Endothelial cell of umbilical vein (primary cell): ENCODE measurements around the gene TUFT1. TPM values are rescaled to one million over a fixed set of nuclear protein-coding genes. Genes with fewer than 3 reads are reported as not detected.

ENCODE experiments used
- BruUV-seq: library from RNA; stranded (reverse); fragments of 400-500 nt; replicated peaks from 2 replicates; lab custom pipeline; 2021; lab: Mats Ljungman, UMichigan
- CTCF ChIA-PET: fragments of 300-600, 350-600 bp; sonication (Branson Sonifier 250); formaldehyde crosslinking; loops from one replicate; lab custom pipeline; 2021; ENCODE audit warnings: antibody characterized with exemption, inconsistent platforms; lab: Charles Lee
- POLR2A ChIA-PET: fragments of 300-600, 350-600 bp; sonication (Branson Sonifier 250); formaldehyde crosslinking; loops from one replicate; lab custom pipeline; 2021; ENCODE audit warnings: antibody characterized with exemption, inconsistent platforms; lab: Charles Lee
- DNase-seq: peaks from one replicate; pipeline ENCODE4 v3.0.0-alpha.2; 2011; ENCODE audit warnings: low read depth, low spot score
- FAIRE-seq: peaks from 2 replicates; lab custom pipeline; 2011; peaks lifted over from hg19 to GRCh38; lab: Jason Lieb, UNC
- H2AFZ ChIP-seq: 2 replicates; pipeline ENCODE4 v1.6.0; 2012; ENCODE audit warnings: low read depth, low read length, control low read depth, inconsistent platforms
- H3K27ac ChIP-seq: 2 replicates; pipeline ENCODE4 v1.5.1; 2011; ENCODE audit warnings: low read depth, mild to moderate bottlenecking, control low read depth, low read length, moderate library complexity; ENCODE audit not compliant: insufficient read depth
- H3K27me3 ChIP-seq, 2 experiments: 2 replicates each; pipeline versions ENCODE4 v1.6.0 to v1.6.1; 2011; ENCODE audit warnings: low read length in 2 of 2, mixed read lengths in 1 of 2; ENCODE audit not compliant: control insufficient read depth in 2 of 2, insufficient read depth in 2 of 2
- H3K36me3 ChIP-seq, 2 experiments: 2 replicates in 1 of 2; 3 replicates in 1 of 2; pipeline ENCODE4 v1.5.1; 2011; ENCODE audit warnings: low read length in 2 of 2, mild to moderate bottlenecking in 1 of 2, moderate library complexity in 1 of 2; ENCODE audit not compliant: control insufficient read depth in 2 of 2, insufficient read depth in 2 of 2; ENCODE audit errors: extremely low read depth in 1 of 2
- H3K4me1 ChIP-seq: 3 replicates; pipeline ENCODE4 v1.5.1; 2011; ENCODE audit warnings: mild to moderate bottlenecking, low read length; ENCODE audit not compliant: control insufficient read depth, insufficient read depth; ENCODE audit errors: extremely low read depth
- H3K4me2 ChIP-seq: 2 replicates; pipeline ENCODE4 v1.6.1; 2011; ENCODE audit warnings: low read length, control low read depth, mixed read lengths; ENCODE audit not compliant: insufficient read depth
- H3K4me3 ChIP-seq, 3 experiments: fragments of 200-600 bp in 1 of 3; sonication (generic), shearing (Covaris generic) in 1 of 3; replicated peaks in 1 of 3; 2 replicates each; pipeline ENCODE4 v1.5.1; 2011 to 2016; ENCODE audit warnings: control low read depth in 3 of 3, low read length in 3 of 3, mild to moderate bottlenecking in 2 of 3, inconsistent platforms in 1 of 3, low read depth in 1 of 3, moderate library complexity in 1 of 3; ENCODE audit not compliant: insufficient read depth in 1 of 3
- H3K79me2 ChIP-seq: 2 replicates; pipeline ENCODE4 v1.6.0; 2012; ENCODE audit warnings: low read length, inconsistent platforms; ENCODE audit not compliant: control insufficient read depth, insufficient read depth
- H3K9ac ChIP-seq: replicated peaks from 2 replicates; pipeline ENCODE3; 2011; ENCODE audit warnings: low read length, control low read depth; ENCODE audit not compliant: insufficient read depth; ENCODE audit errors: extremely low read depth
- H3K9me1 ChIP-seq: replicated peaks from 3 replicates; pipeline ENCODE4 v1.6.0; 2011; ENCODE audit warnings: mild to moderate bottlenecking, low read length; ENCODE audit not compliant: control insufficient read depth, insufficient read depth; ENCODE audit errors: extremely low read depth
- H3K9me3 ChIP-seq: replicated peaks from 2 replicates; pipeline ENCODE4 v1.5.1; 2012; ENCODE audit warnings: low read length, inconsistent platforms; ENCODE audit not compliant: control insufficient read depth, insufficient read depth
- H4K20me1 ChIP-seq: replicated peaks from 2 replicates; pipeline ENCODE3; 2011; ENCODE audit warnings: mild to moderate bottlenecking, low read length; ENCODE audit not compliant: control insufficient read depth, insufficient read depth; ENCODE audit errors: extremely low read depth
- CTCF ChIP-seq, 2 donors: IDR thresholded peaks; 1 replicate in 1 of 2; 2 replicates in 1 of 2; pipeline ENCODE4 v1.5.1; 2011; ENCODE audit warnings: low read length in 2 of 2, mild to moderate bottlenecking in 2 of 2, moderate library complexity in 2 of 2, control low read depth in 1 of 2, inconsistent platforms in 1 of 2, low read depth in 1 of 2; ENCODE audit not compliant: insufficient read depth in 1 of 2; ENCODE audit errors: extremely low read depth in 1 of 2
- EZH2 ChIP-seq: IDR thresholded peaks from 2 replicates; pipeline ENCODE4 v1.6.1; 2012; ENCODE audit warnings: borderline replicate concordance, low read depth, mild to moderate bottlenecking, moderate library complexity, low read length, inconsistent platforms; ENCODE audit not compliant: severe bottlenecking
- FOS ChIP-seq: IDR thresholded peaks from 2 replicates; pipeline ENCODE4 v1.6.1; 2011; ENCODE audit warnings: mild to moderate bottlenecking, low read length, moderate library complexity, borderline replicate concordance; ENCODE audit not compliant: insufficient read depth
- GATA2 ChIP-seq: IDR thresholded peaks from 2 replicates; pipeline ENCODE4 v1.7.0; 2011; ENCODE audit warnings: low read depth, mild to moderate bottlenecking, moderate library complexity, mixed read lengths, low read length; ENCODE audit not compliant: insufficient read length, insufficient read depth
- JUN ChIP-seq: IDR thresholded peaks from 2 replicates; pipeline ENCODE4 v1.6.1; 2011; ENCODE audit warnings: borderline replicate concordance, low read depth; ENCODE audit not compliant: insufficient read length, insufficient read depth
- MAX ChIP-seq: IDR thresholded peaks from 2 replicates; pipeline ENCODE4 v1.6.1; 2011; ENCODE audit not compliant: insufficient read depth, insufficient read length
- MYC ChIP-seq: IDR thresholded peaks from one replicate; pipeline ENCODE4 v1.6.1; 2011; ENCODE audit warnings: mild to moderate bottlenecking, low read depth, low read length
- POLR2A ChIP-seq: IDR thresholded peaks from 2 replicates; pipeline ENCODE4 v1.6.1; 2012; ENCODE audit warnings: low read depth, mild to moderate bottlenecking, control low read depth, low read length
- POLR2AphosphoS5 ChIP-seq: IDR thresholded peaks from 2 replicates; pipeline ENCODE4 v1.6.1; 2012; ENCODE audit warnings: low read depth, mild to moderate bottlenecking, control low read depth, low read length, moderate library complexity; ENCODE audit not compliant: insufficient read depth
- dilution Hi-C: fragments of 300-500 bp; cut with MboI; formaldehyde crosslinking; loops from one replicate; pipeline ENCODE4 v1.15.0; 2019; ENCODE audit warnings: low sequenced_read_pairs; ENCODE audit not compliant: extremely low pct_ligation_motif_present
- intact Hi-C: fragments of 100-400 bp; cut with micrococcal nuclease; formaldehyde crosslinking; loops from one replicate; pipeline ENCODE4 v1.10.0; 2022
- polyA plus RNA-seq, 4 experiments: library from polyadenylated mRNA; depleted of rRNA in 3 of 4; stranded (reverse) in 3 of 4; unstranded in 1 of 4; fragments of >200 nt; gene quantifications; 2 replicates each; pipeline versions ENCODE4 v1.2.1 to v1.2.3, GENCODE V29; 2011 to 2012; ENCODE audit warnings: missing spikeins in 1 of 4
- total RNA-seq: library from RNA; stranded (reverse); gene quantifications from 2 replicates; pipeline ENCODE4 v1.2.3, GENCODE V29; 2021

The TUFT1 gene
- total and polyA plus RNA-seq, 2 donors (not counting 3 experiments of a cell fraction or from before 2014, with no cell fraction given) = 4.3 to 5.1 TPM

GRCh38 chr1:151612501-151613281, 72.6 kb downstream of the TUFT1 start:
- Histone ChIP-seq H2AFZ (peak overlapping the region; percentile 97), H3K27me3 (no peaks in the 10 kb centered on the region), H3K27ac (peak overlapping the region; percentile 41), H3K4me2 (peak overlapping the region; percentile 83), H3K79me2 (peaks cover 18% of the 10 kb centered on the region), H3K9ac (peak overlapping the region; percentile 83), H3K4me3 (peak overlapping the region; percentile 83 to 93 (median 84)), H4K20me1 (no peaks in the 10 kb centered on the region), H3K9me1 (no peaks in the 10 kb centered on the region), H3K4me1 (peaks cover 8% of the 10 kb centered on the region), H3K36me3 (no peaks in the 10 kb centered on the region), H3K9me3 (no peaks in the 10 kb centered on the region)
- ChIA-PET CTCF (interaction anchor here (0.7 to 1.5 kb wide), 4 partner anchors 8 to 122 kb away, joined by 3 to 5 read pairs (median 4); no protein-coding TSS in a partner anchor), POLR2A (no interaction called here)
- DNase-seq (peak; percentile 34), FAIRE-seq (no peak)
- intact Hi-C loops = loop anchor here (5.0 kb wide), 2 partner anchors 70 to 155 kb away; partner anchors contain the start of genes POGZ and TUFT1
- BruUV-seq = no TSS peak
- dilution Hi-C loops = no loop called here
- no peak for TF ChIP-seq GATA2
- no peak for TF ChIP-seq FOS
- TF ChIP-seq EZH2 = no peak
- no peak for TF ChIP-seq MAX
- no peak for TF ChIP-seq CTCF (IDR thresholded peaks at IDR 0.05; ENCODE audit: extremely low read depth in 1 of 2, insufficient read depth in 1 of 2, low read depth in 1 of 2, low read length in 2 of 2)
- no peak for TF ChIP-seq POLR2A
- TF ChIP-seq POLR2AphosphoS5 = no peak
- no peak for TF ChIP-seq JUN
- TF ChIP-seq MYC = no peak
